B cell (primary cell): ENCODE results near the gene EEF1AKMT3. TPM values are rescaled to one million over a fixed set of nuclear protein-coding genes. Genes with fewer than 3 reads are reported as not detected.

Experiments used
- ATAC-seq: fragments of 200-7000 bp; cut with Tn5 transposase; one replicate; pipeline ENCODE4 v1.10.0; 2021; ENCODE audit warnings: low read depth, mild to moderate bottlenecking, moderate number of reproducible peaks, moderate library complexity
- CTCF ChIA-PET: fragments of 350-600 bp; sonication (Branson Sonifier 250); formaldehyde crosslinking; loops from one replicate; lab custom pipeline; 2021; ENCODE audit warnings: antibody characterized with exemption, inconsistent platforms; lab: Charles Lee
- POLR2A ChIA-PET: fragments of 350-600 bp; sonication (Branson Sonifier 250); formaldehyde crosslinking; loops from one replicate; lab custom pipeline; 2021; ENCODE audit warnings: antibody characterized with exemption; lab: Charles Lee
- DNase-seq: peaks from one replicate; pipeline ENCODE4 v3.0.0; 2013
- H2AFZ ChIP-seq: 2 replicates; pipeline ENCODE4 v1.6.1; 2012; ENCODE audit warnings: mild to moderate bottlenecking, low read depth, low read length; ENCODE audit not compliant: insufficient read depth, poor library complexity, severe bottlenecking
- H3K27ac ChIP-seq, 2 donors: 1 replicate in 1 of 2; 2 replicates in 1 of 2; pipeline ENCODE4 v1.5.1; 2012 to 2013; ENCODE audit warnings: low read length in 2 of 2, mild to moderate bottlenecking in 2 of 2, moderate library complexity in 1 of 2
- H3K27me3 ChIP-seq, 4 experiments: fragments of 200-600 bp in 1 of 4; sonication (generic) in 1 of 4; replicated peaks in 1 of 4; 1 replicate in 2 of 4; 2 replicates in 2 of 4; pipeline versions ENCODE4 v1.6.1 to v1.7.0; 2013 to 2016; ENCODE audit warnings: low read length in 3 of 4, mild to moderate bottlenecking in 2 of 4, mixed read lengths in 1 of 4, moderate library complexity in 1 of 4; ENCODE audit not compliant: insufficient read depth in 4 of 4, control insufficient read depth in 3 of 4; ENCODE audit errors: control extremely low read depth in 1 of 4
- H3K36me3 ChIP-seq, 2 experiments: replicated peaks in 1 of 2; 1 replicate in 1 of 2; 2 replicates in 1 of 2; pipeline versions ENCODE4 v1.6.1 to v1.7.1; 2013; ENCODE audit warnings: low read length in 1 of 2; ENCODE audit not compliant: insufficient read depth in 2 of 2, control insufficient read depth in 1 of 2; ENCODE audit errors: control extremely low read depth in 1 of 2, extremely low read depth in 1 of 2
- H3K4me1 ChIP-seq, 2 donors: fragments of 200-600 bp in 1 of 2; sonication (generic) in 1 of 2; 1 replicate in 1 of 2; 2 replicates in 1 of 2; pipeline versions ENCODE4 v1.5.1 to v1.6.1; 2013 to 2017; ENCODE audit warnings: low read length in 2 of 2; ENCODE audit not compliant: control insufficient read depth in 2 of 2, insufficient read depth in 2 of 2
- H3K4me2 ChIP-seq: replicated peaks from 2 replicates; pipeline ENCODE3; 2012; ENCODE audit warnings: mild to moderate bottlenecking, low read depth, low read length; ENCODE audit not compliant: poor library complexity, severe bottlenecking
- H3K4me3 ChIP-seq, 5 experiments: fragments of 200-600 bp in 1 of 5; sonication (generic) in 1 of 5; 1 replicate in 3 of 5; 2 replicates in 2 of 5; pipeline versions ENCODE4 v1.5.1 to v1.7.0; 2011 to 2016; ENCODE audit warnings: low read length in 4 of 5, mild to moderate bottlenecking in 4 of 5, low read depth in 2 of 5, control low read depth in 1 of 5, moderate library complexity in 1 of 5; ENCODE audit not compliant: insufficient read depth in 1 of 5; ENCODE audit errors: control extremely low read depth in 1 of 5, extremely low read depth in 1 of 5
- H3K79me2 ChIP-seq: fragments of 200-600 bp; sonication (generic); one replicate; pipeline ENCODE4 v1.6.0; 2016; ENCODE audit warnings: low read length; ENCODE audit not compliant: control insufficient read depth, insufficient read depth
- H3K9ac ChIP-seq: fragments of 200-600 bp; sonication (generic); 2 replicates; pipeline ENCODE4 v1.6.1; 2017; ENCODE audit warnings: mild to moderate bottlenecking, low read length, moderate library complexity
- H3K9me3 ChIP-seq, 3 donors: one replicate each; pipeline versions ENCODE4 v1.6.1 to v1.7.1; 2013; ENCODE audit warnings: low read length in 2 of 3; ENCODE audit not compliant: control insufficient read depth in 2 of 3, insufficient read depth in 1 of 3; ENCODE audit errors: control extremely low read depth in 1 of 3
- H4K20me1 ChIP-seq: 2 replicates; pipeline ENCODE4 v1.6.0; 2012; ENCODE audit warnings: mild to moderate bottlenecking, low read length; ENCODE audit not compliant: insufficient read depth, control insufficient read depth, poor library complexity, severe bottlenecking
- H3K27ac Mint-ChIP-seq: one replicate; pipeline ENCODE4 v1.8.0; 2021; ENCODE audit warnings: mixed read lengths
- H3K27me3 Mint-ChIP-seq: one replicate; pipeline ENCODE4 v1.8.0; 2021; ENCODE audit warnings: mixed read lengths
- H3K4me1 Mint-ChIP-seq: one replicate; pipeline ENCODE4 v1.8.0; 2021; ENCODE audit warnings: mixed read lengths
- H3K4me3 Mint-ChIP-seq: one replicate; pipeline ENCODE4 v1.8.0; 2021; ENCODE audit warnings: mixed read lengths
- H3K9me3 Mint-ChIP-seq: one replicate; pipeline ENCODE4 v1.8.0; 2022; ENCODE audit warnings: mixed read lengths; ENCODE audit not compliant: insufficient read depth
- EZH2 ChIP-seq: IDR thresholded peaks from 2 replicates; pipeline ENCODE4 v1.6.1; 2012; ENCODE audit warnings: borderline replicate concordance, low read depth, mild to moderate bottlenecking, moderate library complexity, low read length; ENCODE audit not compliant: insufficient read depth, poor library complexity, severe bottlenecking
- WGBS: methylation state at CpG from one replicate; pipeline ENCODE4 v1.1.5; 2013; ENCODE audit warnings: missing lambda C conversion rate; ENCODE audit not compliant: insufficient coverage; 5-methylcytosine and 5-hydroxymethylcytosine counted together
- intact Hi-C: fragments of 100-400 bp; cut with micrococcal nuclease; formaldehyde crosslinking; loops from one replicate; pipeline ENCODE4 v1.10.0; 2022
- polyA plus RNA-seq: library from polyadenylated mRNA; depleted of rRNA; stranded (reverse); fragments of >200 nt; gene quantifications from 2 replicates; pipeline ENCODE4 v1.2.3, GENCODE V29; 2012
- total RNA-seq, 2 donors: library from RNA; stranded (reverse); fragments of 120-200 nt in 1 of 2; gene quantifications; 1 replicate in 1 of 2; 2 replicates in 1 of 2; pipeline versions ENCODE4 v1.2.3 to v1.2.4, GENCODE V29; 2013 to 2022
- TF ChIP-seq, protein P1 (sequence below): fragments of 200-600 bp; IDR thresholded peaks from one replicate; pipeline ENCODE4 v1.8.0; 2022; ENCODE audit warnings: antibody characterized with exemption, mild to moderate bottlenecking

Gene EEF1AKMT3
- total and polyA plus RNA-seq, 2 donors (not counting 1 experiment from before 2014, with no cell fraction given) = 0.89 to 1.3 TPM

DNA sequence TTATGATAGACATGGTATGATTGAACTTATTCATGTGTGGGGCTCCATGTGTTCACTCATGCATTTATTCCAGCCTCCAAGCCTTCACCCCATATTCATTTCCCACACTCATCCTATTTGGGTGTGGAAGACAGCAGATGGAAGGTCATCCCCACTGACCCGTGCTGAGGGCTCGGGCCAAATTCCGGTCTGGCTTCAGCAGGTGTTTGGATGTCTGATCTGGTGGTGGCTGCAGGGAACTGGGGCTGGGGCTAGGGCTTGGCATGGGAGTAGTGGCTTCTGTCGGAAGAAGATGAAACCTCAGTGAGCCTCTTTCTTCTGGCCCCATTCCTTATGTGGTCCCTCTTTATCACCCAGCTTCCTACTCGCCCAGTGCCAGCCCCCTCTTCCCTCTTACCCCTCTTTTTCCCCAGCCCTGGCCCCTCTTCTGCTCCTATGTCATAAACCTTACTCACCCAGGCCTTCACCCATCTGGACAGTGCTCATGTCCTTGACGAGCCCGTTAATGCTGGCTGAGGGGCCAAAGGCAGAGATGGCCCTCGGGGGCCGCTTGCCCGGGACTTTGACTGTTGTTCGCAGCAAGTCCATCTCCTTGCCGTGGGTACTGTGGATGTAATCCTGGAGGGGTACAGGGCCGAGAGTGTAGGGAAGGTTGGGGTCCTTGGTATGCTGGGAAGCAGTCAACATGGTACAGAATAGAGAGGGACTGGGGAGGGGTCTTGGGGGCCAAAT is 41.9 kb upstream of the EEF1AKMT3 start:
- Histone ChIP-seq H3K79me2 (no peaks in the 10 kb centered on the region), H3K27me3 (no peaks in the 10 kb centered on the region), H3K9me3 (peaks cover 0 to 7% (median 0%) of the 10 kb centered on the region in 3 donors), H2AFZ (no peak overlapping the region), H3K27ac (no peak overlapping the region), H3K36me3 (peaks cover 0 to 85% of the 10 kb centered on the region in 2 experiments), H3K9ac (no peak overlapping the region), H4K20me1 (peaks cover 10% of the 10 kb centered on the region), H3K4me1 (peaks cover 0 to 5% of the 10 kb centered on the region in 2 donors), H3K4me3 (no peak overlapping the region), H3K4me2 (no peak overlapping the region)
- Mint-ChIP-seq H3K4me1 (peaks cover 1% of the 10 kb centered on the region), H3K9me3 (no peaks in the 10 kb centered on the region), H3K27me3 (no peaks in the 10 kb centered on the region), H3K4me3 (no peak overlapping the region), H3K27ac (no peak overlapping the region)
- no peak for TF ChIP-seq EZH2
- TF ChIP-seq, protein P1, sequence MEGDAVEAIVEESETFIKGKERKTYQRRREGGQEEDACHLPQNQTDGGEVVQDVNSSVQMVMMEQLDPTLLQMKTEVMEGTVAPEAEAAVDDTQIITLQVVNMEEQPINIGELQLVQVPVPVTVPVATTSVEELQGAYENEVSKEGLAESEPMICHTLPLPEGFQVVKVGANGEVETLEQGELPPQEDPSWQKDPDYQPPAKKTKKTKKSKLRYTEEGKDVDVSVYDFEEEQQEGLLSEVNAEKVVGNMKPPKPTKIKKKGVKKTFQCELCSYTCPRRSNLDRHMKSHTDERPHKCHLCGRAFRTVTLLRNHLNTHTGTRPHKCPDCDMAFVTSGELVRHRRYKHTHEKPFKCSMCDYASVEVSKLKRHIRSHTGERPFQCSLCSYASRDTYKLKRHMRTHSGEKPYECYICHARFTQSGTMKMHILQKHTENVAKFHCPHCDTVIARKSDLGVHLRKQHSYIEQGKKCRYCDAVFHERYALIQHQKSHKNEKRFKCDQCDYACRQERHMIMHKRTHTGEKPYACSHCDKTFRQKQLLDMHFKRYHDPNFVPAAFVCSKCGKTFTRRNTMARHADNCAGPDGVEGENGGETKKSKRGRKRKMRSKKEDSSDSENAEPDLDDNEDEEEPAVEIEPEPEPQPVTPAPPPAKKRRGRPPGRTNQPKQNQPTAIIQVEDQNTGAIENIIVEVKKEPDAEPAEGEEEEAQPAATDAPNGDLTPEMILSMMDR = no peak
- ChIA-PET POLR2A (no interaction called here), CTCF (no interaction called here)
- ATAC-seq (no peak), DNase-seq (no peak)
- intact Hi-C loops = no loop called here
- WGBS = 96% methylated on average over 10 of the region's 13 CpGs

DNA sequence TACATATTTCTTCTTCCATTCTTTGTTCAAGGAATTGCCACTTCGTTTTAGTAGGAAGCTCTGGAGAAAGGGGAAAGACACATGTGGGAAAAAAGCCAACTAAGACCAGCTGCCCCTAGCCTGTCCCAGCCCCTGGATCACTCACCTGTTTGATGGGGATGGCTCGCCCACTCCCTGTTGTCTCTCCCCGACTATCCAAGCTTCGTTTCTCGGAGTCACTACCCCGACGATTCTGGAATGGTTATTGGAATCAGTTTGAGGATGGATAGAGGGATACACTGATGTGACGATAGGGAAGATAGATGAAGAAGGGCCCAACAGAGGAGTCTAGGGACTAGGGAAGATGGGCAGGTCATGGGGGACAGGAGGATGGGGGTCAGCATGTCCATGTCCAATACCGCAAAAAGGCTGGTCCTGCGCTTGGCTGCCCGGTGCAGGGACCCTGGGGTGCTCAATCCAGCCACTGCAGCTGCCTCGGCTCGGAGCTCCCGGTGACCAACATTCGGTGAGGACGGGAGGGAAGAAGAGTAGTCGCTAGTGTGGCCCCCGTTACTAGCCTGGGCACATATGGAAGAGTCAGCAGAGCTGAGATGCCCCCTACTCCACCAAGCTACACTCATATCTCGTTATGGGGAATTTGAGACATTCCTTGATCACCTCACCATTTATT is 40.9 kb upstream of the EEF1AKMT3 start:
- H3K4me3 Mint-ChIP-seq = no peak overlapping the region
- H4K20me1 ChIP-seq = peaks cover 14% of the 10 kb centered on the region
- H3K9ac ChIP-seq = no peak overlapping the region
- peaks cover 0 to 82% of the 10 kb centered on the region in 2 experiments for H3K36me3 ChIP-seq
- no peaks in the 10 kb centered on the region for H3K9me3 Mint-ChIP-seq
- DNase-seq (no peak), ATAC-seq (no peak)
- H3K4me1 Mint-ChIP-seq = peaks cover 1% of the 10 kb centered on the region
- no peak for TF ChIP-seq EZH2
- TF ChIP-seq, protein P1 = no peak
- WGBS = 99% methylated on average over 14 of the region's 19 CpGs
- peaks cover 0 to 7% (median 0%) of the 10 kb centered on the region in 3 donors for H3K9me3 ChIP-seq
- H3K4me2 ChIP-seq = no peak overlapping the region
- H3K79me2 ChIP-seq = peaks cover 2% of the 10 kb centered on the region
- ChIA-PET CTCF (interaction anchor here (1.4 kb wide), 1 partner anchor 93 kb away, joined by 4 read pairs; no protein-coding TSS in a partner anchor), POLR2A (no interaction called here)
- intact Hi-C loops = no loop called here
- no peak overlapping the region for H3K4me3 ChIP-seq
- H3K27me3 ChIP-seq = no peaks in the 10 kb centered on the region
- H3K4me1 ChIP-seq = no peaks in the 10 kb centered on the region
- H3K27me3 Mint-ChIP-seq = no peaks in the 10 kb centered on the region
- no peak overlapping the region for H2AFZ ChIP-seq
- H3K27ac Mint-ChIP-seq = no peak overlapping the region
- no peak overlapping the region for H3K27ac ChIP-seq
